ENCODE results near the gene CTNNA1. TPM values are rescaled to one million over a fixed set of nuclear protein-coding genes. Genes with fewer than 3 reads are reported as not detected.
A peak's percentile ranks its signal among the peaks of the same experiment; 100 is the strongest.
"Not testable (repeated sequence)": the region's sequence is repeated elsewhere in the genome, so short reads cannot be mapped to it uniquely, and the experiment has no call there.

The CTNNA1 gene
- total and polyA plus RNA-seq, 9 of the 15 experiments (the other 6 are each of a cell fraction or from before 2014, with no cell fraction given), result 29.6 to 117 (median 89.1) TPM

DNA sequence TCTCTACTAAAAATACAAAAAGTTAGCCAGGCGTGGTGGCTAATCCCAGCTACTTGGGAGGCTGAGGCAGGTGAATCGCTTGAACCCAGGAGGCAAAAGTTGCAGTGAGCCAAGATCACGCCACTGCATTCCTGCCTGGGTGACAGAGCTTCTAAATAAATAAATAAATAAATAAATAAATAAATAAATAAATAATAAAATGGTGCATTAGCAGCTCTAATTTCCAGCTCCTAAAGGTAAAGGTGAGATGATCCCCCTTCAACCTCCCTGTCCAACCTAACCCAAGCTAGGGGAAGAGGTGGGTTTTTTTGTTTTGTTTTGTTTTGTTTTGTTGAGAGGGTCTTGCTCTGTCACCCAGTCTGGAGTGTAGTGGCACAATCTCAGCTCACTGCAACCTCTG lies 49.4 kb upstream of the CTNNA1 start:
- CTCF ChIA-PET (ENCODE audit: low intra/inter-chr PET ratio); H3K27me3 ChIP-seq (ENCODE audit: control insufficient read depth in 2 of 2, insufficient read depth in 2 of 2, low read length in 2 of 2); ATAC-seq; FAIRE-seq; BruUV-seq (replicated peaks); in situ Hi-C loops (cut with MboI); H3K9me1 ChIP-seq (ENCODE audit: control insufficient read depth, insufficient read depth, low read length); H3K9ac ChIP-seq (ENCODE audit: insufficient read depth in 1 of 2, low read depth in 2 of 2, low read length in 2 of 2); H3K79me2 ChIP-seq (ENCODE audit: control insufficient read depth, insufficient read depth, low read length); H3K27ac ChIP-seq (ENCODE audit: extremely low read depth, low read depth, low read length); H3K9me3 ChIP-seq (replicated peaks; ENCODE audit: control insufficient read depth, insufficient read depth, low read depth, low read length); H3K4me3 ChIP-seq; H2AFZ ChIP-seq (ENCODE audit: low read depth, low read length); H3K36me3 ChIP-seq (ENCODE audit: control insufficient read depth, insufficient read depth, low read length); H4K20me1 ChIP-seq (replicated peaks; ENCODE audit: control insufficient read depth, insufficient read depth, low read length); H3K4me2 ChIP-seq (ENCODE audit: insufficient read depth, low read length); DNase-seq (ENCODE audit: extremely low read depth in 1 of 4, low spot score in 3 of 4): not testable (repeated sequence)
- POLR2A ChIA-PET, result interaction anchor here (0.5 to 1.6 kb wide), 3 partner anchors 18 to 590 kb away, joined by 3 to 4 read pairs (median 3); no protein-coding TSS in a partner anchor
- peaks cover 3 to 18% of the 10 kb centered on the region in 2 experiments; a peak in 4 of 5 replicates for H3K4me1 ChIP-seq (replicated peaks in 1 of 2; ENCODE audit: control insufficient read depth in 2 of 2, insufficient read depth in 2 of 2, low read length in 2 of 2)
- WGBS (ENCODE audit: insufficient coverage, low coverage, missing lambda C conversion rate), result 80% methylated on average over 3 of the region's 3 CpGs
- intact Hi-C loops (cut with micrococcal nuclease), result loop anchor here (5.0 kb wide), 1 partner anchor 126 kb away; the partner anchor contains the start of gene HSPA9
- peak; percentile 31; the same call in 1 of the 2 replicates for TF ChIP-seq ZC3H11A (IDR thresholded peaks at IDR 0.05; ENCODE audit: low read depth, low read length)

GRCh38 chr5:138705007-138705406 lies 48.2 kb upstream of the CTNNA1 start:
- H3K9me1 ChIP-seq (ENCODE audit: control insufficient read depth, insufficient read depth, low read length), result no peaks in the 10 kb centered on the region
- no peak overlapping the region for H3K4me2 ChIP-seq (ENCODE audit: insufficient read depth, low read length)
- no peaks in the 10 kb centered on the region for H3K27me3 ChIP-seq (ENCODE audit: control insufficient read depth in 2 of 2, insufficient read depth in 2 of 2, low read length in 2 of 2)
- in situ Hi-C loops (cut with MboI) (no loop called here), intact Hi-C loops (cut with micrococcal nuclease) (no loop called here)
- FAIRE-seq (no peak), ATAC-seq (no peak), DNase-seq (ENCODE audit: extremely low read depth in 1 of 4, low spot score in 3 of 4) (no peak)
- H3K9ac ChIP-seq (ENCODE audit: insufficient read depth in 1 of 2, low read depth in 2 of 2, low read length in 2 of 2), result no peak overlapping the region
- no peaks in the 10 kb centered on the region for H3K79me2 ChIP-seq (ENCODE audit: control insufficient read depth, insufficient read depth, low read length)
- no peaks in the 10 kb centered on the region for H4K20me1 ChIP-seq (replicated peaks; ENCODE audit: control insufficient read depth, insufficient read depth, low read length)
- no peak overlapping the region for H2AFZ ChIP-seq (ENCODE audit: low read depth, low read length)
- H3K9me3 ChIP-seq (replicated peaks; ENCODE audit: control insufficient read depth, insufficient read depth, low read depth, low read length), result no peaks in the 10 kb centered on the region
- H3K36me3 ChIP-seq (ENCODE audit: control insufficient read depth, insufficient read depth, low read length), result no peaks in the 10 kb centered on the region
- H3K4me1 ChIP-seq (replicated peaks in 1 of 2; ENCODE audit: control insufficient read depth in 2 of 2, insufficient read depth in 2 of 2, low read length in 2 of 2), result peaks cover 3 to 18% of the 10 kb centered on the region in 2 experiments; a peak in 4 of 5 replicates
- H3K27ac ChIP-seq (ENCODE audit: extremely low read depth, low read depth, low read length), result no peak overlapping the region
- POLR2A ChIA-PET, result interaction anchor here (0.9 to 1.1 kb wide), 3 partner anchors 10 to 94 kb away, joined by 3 to 4 read pairs (median 3); no protein-coding TSS in a partner anchor
- CTCF ChIA-PET (ENCODE audit: low intra/inter-chr PET ratio), result no interaction called here
- H3K4me3 ChIP-seq, result no peak overlapping the region
- 2% methylated on average over 3 of the region's 3 CpGs for WGBS (ENCODE audit: insufficient coverage, low coverage, missing lambda C conversion rate)
- no TSS peak for BruUV-seq (replicated peaks)
- TF ChIP-seq ZBTB40 (IDR thresholded peaks at IDR 0.05) (no peak), ZBTB40 (CRISPR knock-in tag; IDR thresholded peaks at IDR 0.05) (no peak), CBX5 (IDR thresholded peaks at IDR 0.05; ENCODE audit: borderline replicate concordance, low read depth) (no peak), KDM2B (CRISPR knock-in tag; IDR thresholded peaks at IDR 0.05) (no peak), RFX1 (IDR thresholded peaks at IDR 0.05) (no peak), ZNF699 (CRISPR knock-in tag; IDR thresholded peaks at IDR 0.05; ENCODE audit: insufficient replicate concordance) (no peak), EZH2 (IDR thresholded peaks at IDR 0.05; ENCODE audit: borderline replicate concordance, low read depth, low read length) (no peak)

Data from K562 (cell line).